ENCODE measurements around the gene CALD1. TPM values are rescaled to one million over a fixed set of nuclear protein-coding genes. Genes with fewer than 3 reads are reported as not detected.
A peak's percentile ranks its signal among the peaks of the same experiment; 100 is the strongest.

The CALD1 gene
- total RNA-seq, 1 donor from 2014 or later = 118 TPM

- Mint-ChIP-seq H3K36me3 (peaks cover 12% of the 10 kb centered on the region), H3K27me3 (ENCODE audit: insufficient read depth, low read depth) (peaks cover 2% of the 10 kb centered on the region), H3K27ac (no peak overlapping the region), H3K4me1 (peaks cover 15% of the 10 kb centered on the region), H3K9me3 (no peaks in the 10 kb centered on the region), H3K4me3 (no peak overlapping the region)
- H3K27ac ChIP-seq = no peak overlapping the region
- no peak overlapping the region for H3K9ac ChIP-seq
- no peaks in the 10 kb centered on the region for H3K9me3 ChIP-seq (ENCODE audit: low read depth)
- TF ChIP-seq CTCF (IDR thresholded peaks at IDR 0.05) (no peak), EZH2phosphoT487 (IDR thresholded peaks at IDR 0.05) (no peak), EZH2 (IDR thresholded peaks at IDR 0.05) (no peak)
- peaks cover 31% of the 10 kb centered on the region for H3K79me2 ChIP-seq (ENCODE audit: low read depth)
- no peaks in the 10 kb centered on the region for H3F3A ChIP-seq (ENCODE audit: low read depth)
- H2AFZ ChIP-seq (replicated peaks) = no peak overlapping the region
- no peaks in the 10 kb centered on the region for H4K20me1 ChIP-seq (ENCODE audit: low read depth)
- H3K4me3 ChIP-seq = peak overlapping the region; percentile 74
- no peaks in the 10 kb centered on the region for H3K36me3 ChIP-seq
- H3K4me1 ChIP-seq = peaks cover 14% of the 10 kb centered on the region
- H3K4me2 ChIP-seq = peak overlapping the region; percentile 95
- no peaks in the 10 kb centered on the region for H3K27me3 ChIP-seq
- DNase-seq (ENCODE audit: low spot score) = no peak
Observed at GRCh38 chr7:134988161-134988560, 208.7 kb downstream of the CALD1 start.

- Histone ChIP-seq H3K27me3 (no peaks in the 10 kb centered on the region), H3K9me3 (ENCODE audit: low read depth) (no peaks in the 10 kb centered on the region), H3F3A (ENCODE audit: low read depth) (no peaks in the 10 kb centered on the region), H2AFZ (replicated peaks) (no peak overlapping the region), H3K79me2 (ENCODE audit: low read depth) (peaks cover 30% of the 10 kb centered on the region), H3K9ac (no peak overlapping the region), H3K4me2 (no peak overlapping the region), H4K20me1 (ENCODE audit: low read depth) (no peaks in the 10 kb centered on the region), H3K27ac (no peak overlapping the region), H3K36me3 (no peaks in the 10 kb centered on the region), H3K4me1 (peaks cover 14% of the 10 kb centered on the region), H3K4me3 (no peak overlapping the region)
- Mint-ChIP-seq H3K9me3 (no peaks in the 10 kb centered on the region), H3K27me3 (ENCODE audit: insufficient read depth, low read depth) (no peaks in the 10 kb centered on the region), H3K4me3 (no peak overlapping the region), H3K36me3 (peaks cover 22% of the 10 kb centered on the region), H3K4me1 (peaks cover 9% of the 10 kb centered on the region), H3K27ac (no peak overlapping the region)
- TF ChIP-seq CTCF (IDR thresholded peaks at IDR 0.05) (no peak), EZH2phosphoT487 (IDR thresholded peaks at IDR 0.05) (no peak), EZH2 (IDR thresholded peaks at IDR 0.05) (no peak)
- no peak for DNase-seq (ENCODE audit: low spot score)
Observed at GRCh38 chr7:134991469-134992339, 212.3 kb downstream of the CALD1 start.

GRCh38 chr7:134992626-134993179, 213.3 kb downstream of the CALD1 start:
- Mint-ChIP-seq H3K36me3 (peaks cover 22% of the 10 kb centered on the region), H3K27ac (no peak overlapping the region), H3K4me1 (peaks cover 6% of the 10 kb centered on the region), H3K27me3 (ENCODE audit: insufficient read depth, low read depth) (no peaks in the 10 kb centered on the region), H3K9me3 (no peaks in the 10 kb centered on the region), H3K4me3 (no peak overlapping the region)
- no peak overlapping the region for H3K4me3 ChIP-seq
- H3K27ac ChIP-seq = no peak overlapping the region
- H3K9me3 ChIP-seq (ENCODE audit: low read depth) = no peaks in the 10 kb centered on the region
- TF ChIP-seq EZH2 (IDR thresholded peaks at IDR 0.05) = no peak
- no peak for TF ChIP-seq EZH2phosphoT487 (IDR thresholded peaks at IDR 0.05)
- TF ChIP-seq CTCF (IDR thresholded peaks at IDR 0.05) = no peak
- no peaks in the 10 kb centered on the region for H3K27me3 ChIP-seq
- H2AFZ ChIP-seq (replicated peaks) = no peak overlapping the region
- no peaks in the 10 kb centered on the region for H3K36me3 ChIP-seq
- no peak for DNase-seq (ENCODE audit: low spot score)
- H3K4me2 ChIP-seq = no peak overlapping the region
- no peaks in the 10 kb centered on the region for H4K20me1 ChIP-seq (ENCODE audit: low read depth)
- H3F3A ChIP-seq (ENCODE audit: low read depth) = no peaks in the 10 kb centered on the region
- H3K9ac ChIP-seq = no peak overlapping the region
- H3K79me2 ChIP-seq (ENCODE audit: low read depth) = peaks cover 21% of the 10 kb centered on the region
- peaks cover 7% of the 10 kb centered on the region for H3K4me1 ChIP-seq

All from neural progenitor cell (in vitro differentiated cells).